K562 (cell line): Measurements from ENCODE around the gene ZNF326. TPM values are rescaled to one million over a fixed set of nuclear protein-coding genes. Genes with fewer than 3 reads are reported as not detected.

Experiments
- ATAC-seq: fragments of 200-7000 bp; cut with Tn5 transposase; 3 replicates; pipeline ENCODE4 v1.9.1; 2020; ENCODE audit warnings: moderate library complexity
- BruUV-seq: library from RNA; stranded (reverse); fragments of 400-500 nt; replicated peaks from 2 replicates; lab custom pipeline; 2021; lab: Mats Ljungman, UMichigan
- CTCF ChIA-PET: fragments of 300-600 bp; formaldehyde crosslinking; extraction: SDS; loops from one replicate; lab custom pipeline; 2021; ENCODE audit warnings: low intra/inter-chr PET ratio; lab: Yijun Ruan, JAX
- POLR2A ChIA-PET: fragments of 300-600, 350-650 bp; sonication (Branson Sonifier 250); formaldehyde crosslinking; extraction: SDS; loops from one replicate; lab custom pipeline; 2021; ENCODE audit warnings: antibody characterized with exemption, inconsistent platforms; lab: Yijun Ruan, JAX
- DNase-seq, 4 experiments: peaks; one replicate each; pipeline versions ENCODE4 v3.0.0 to v3.0.0-alpha.2; 2011 to 2018; ENCODE audit warnings: low spot score in 3 of 4, mixed read lengths in 3 of 4; ENCODE audit errors: extremely low read depth in 1 of 4
- FAIRE-seq: peaks from 2 replicates; lab custom pipeline; 2011; peaks lifted over from hg19 to GRCh38; lab: Jason Lieb, UNC
- H2AFZ ChIP-seq: 2 replicates; pipeline ENCODE4 v1.6.0; 2011; ENCODE audit warnings: low read depth, low read length, control low read depth, inconsistent platforms
- H3K27ac ChIP-seq: fragments of 200-600 bp; 3 replicates; pipeline ENCODE4 v1.8.0; 2011; ENCODE audit warnings: low read depth, mild to moderate bottlenecking, control low read depth, inconsistent platforms, low read length, moderate library complexity, mixed read lengths; ENCODE audit errors: extremely low read depth
- H3K27me3 ChIP-seq, 2 experiments: fragments of 300-600 bp in 1 of 2; 2 replicates in 1 of 2; 3 replicates in 1 of 2; pipeline versions ENCODE4 v1.6.0 to v1.8.0; 2011; ENCODE audit warnings: inconsistent platforms in 2 of 2, low read length in 2 of 2, mild to moderate bottlenecking in 1 of 2, mixed read lengths in 1 of 2, moderate library complexity in 1 of 2; ENCODE audit not compliant: control insufficient read depth in 2 of 2, insufficient read depth in 2 of 2
- H3K36me3 ChIP-seq: fragments of 300-600 bp; 3 replicates; pipeline ENCODE4 v1.8.0; 2011; ENCODE audit warnings: mild to moderate bottlenecking, low read length, inconsistent platforms; ENCODE audit not compliant: control insufficient read depth, insufficient read depth
- H3K4me1 ChIP-seq, 2 experiments: fragments of 200-600 bp in 1 of 2; replicated peaks in 1 of 2; 2 replicates in 1 of 2; 3 replicates in 1 of 2; pipeline versions ENCODE4 v1.5.1 to v1.8.0; 2011; ENCODE audit warnings: inconsistent platforms in 2 of 2, low read length in 2 of 2, mild to moderate bottlenecking in 1 of 2, mixed read lengths in 1 of 2, moderate library complexity in 1 of 2; ENCODE audit not compliant: control insufficient read depth in 2 of 2, insufficient read depth in 2 of 2
- H3K4me2 ChIP-seq: 2 replicates; pipeline ENCODE4 v1.6.1; 2011; ENCODE audit warnings: low read length, control low read depth, inconsistent platforms, mixed read lengths; ENCODE audit not compliant: insufficient read depth
- H3K4me3 ChIP-seq: fragments of 200-600 bp; sonication (generic), shearing (Covaris generic); 2 replicates; pipeline ENCODE4 v1.5.1; 2016; ENCODE audit warnings: control low read depth, inconsistent platforms
- H3K79me2 ChIP-seq: fragments of 200-600 bp; 3 replicates; pipeline ENCODE4 v1.8.0; 2011; ENCODE audit warnings: low read length, inconsistent platforms; ENCODE audit not compliant: control insufficient read depth, insufficient read depth
- H3K9ac ChIP-seq, 2 experiments: 2 replicates each; pipeline versions ENCODE4 v1.6.0 to v1.6.1; 2011; ENCODE audit warnings: low read depth in 2 of 2, low read length in 2 of 2, control low read depth in 1 of 2, inconsistent platforms in 1 of 2, mild to moderate bottlenecking in 1 of 2, mixed read lengths in 1 of 2; ENCODE audit not compliant: insufficient read depth in 1 of 2
- H3K9me1 ChIP-seq: one replicate; pipeline ENCODE4 v1.6.0; 2011; ENCODE audit warnings: inconsistent platforms, mild to moderate bottlenecking, low read length, moderate library complexity; ENCODE audit not compliant: control insufficient read depth, insufficient read depth
- H3K9me3 ChIP-seq: replicated peaks from 2 replicates; pipeline ENCODE4 v1.5.1; 2011; ENCODE audit warnings: low read depth, low read length, inconsistent platforms; ENCODE audit not compliant: control insufficient read depth, insufficient read depth
- H4K20me1 ChIP-seq: replicated peaks from 2 replicates; pipeline ENCODE4 v1.6.1; 2011; ENCODE audit warnings: low read length, inconsistent platforms, mixed read lengths; ENCODE audit not compliant: control insufficient read depth, insufficient read depth
- ADNP ChIP-seq: fragments of 200-800 bp; sonication (Bioruptor generic); IDR thresholded peaks from 2 replicates; pipeline ENCODE4 v1.6.1; 2016; ENCODE audit warnings: missing genetic modification characterization, missing compliant biosample characterization
- ATF7 ChIP-seq: fragments of 450-650 bp; IDR thresholded peaks from 2 replicates; pipeline ENCODE4 v1.7.1; 2014; ENCODE audit warnings: mild to moderate bottlenecking, moderate library complexity
- BRD9 ChIP-seq: fragments of 450-650 bp; IDR thresholded peaks from 2 replicates; pipeline ENCODE4 v1.6.1; 2018; ENCODE audit warnings: low read depth; ENCODE audit not compliant: partially characterized antibody
- CBFA2T3 ChIP-seq: fragments of 450-650 bp; IDR thresholded peaks from 2 replicates; pipeline ENCODE4 v1.6.1; 2017
- CEBPG ChIP-seq, 3 experiments: fragments of 200-800 bp in 1 of 3; sonication (Bioruptor generic) in 1 of 3; sonication (generic) in 1 of 3; formaldehyde crosslinking in 1 of 3; IDR thresholded peaks in 2 of 3; conservative IDR thresholded peaks in 1 of 3; 2 replicates each; pipeline versions ENCODE4 v1.6.1 to v1.8.0; 2016 to 2022; ENCODE audit warnings: missing compliant biosample characterization in 2 of 3, missing genetic modification characterization in 2 of 3, mild to moderate bottlenecking in 1 of 3, missing genetic modification reagents in 1 of 3
- COPS2 ChIP-seq: fragments of 450-650 bp; conservative IDR thresholded peaks from 2 replicates; pipeline ENCODE4 v1.6.1; 2016; ENCODE audit warnings: mild to moderate bottlenecking, moderate library complexity
- EP300 ChIP-seq: IDR thresholded peaks from 2 replicates; pipeline ENCODE4 v1.6.1; 2012; ENCODE audit warnings: low read length, improper control_type of control experiment
- ETV1 ChIP-seq: fragments of 450-650 bp; conservative IDR thresholded peaks from 2 replicates; pipeline ENCODE4 v1.6.1; 2016; ENCODE audit warnings: missing genetic modification characterization, control low read depth, low read depth, missing compliant biosample characterization
- HDAC1 ChIP-seq, 2 experiments: fragments of 450-650 bp; IDR thresholded peaks; 2 replicates each; pipeline ENCODE4 v1.6.1; 2016 to 2017; ENCODE audit warnings: inconsistent platforms in 1 of 2, mild to moderate bottlenecking in 1 of 2, moderate library complexity in 1 of 2
- NCOA4 ChIP-seq: fragments of 450-650 bp; IDR thresholded peaks from 2 replicates; pipeline ENCODE4 v1.6.1; 2018; ENCODE audit warnings: mild to moderate bottlenecking; ENCODE audit not compliant: partially characterized antibody
- NR2F6 ChIP-seq: fragments of 450-650 bp; formaldehyde crosslinking; IDR thresholded peaks from 2 replicates; pipeline ENCODE4 v1.4.0; 2020; ENCODE audit warnings: mild to moderate bottlenecking
- PML ChIP-seq: IDR thresholded peaks from 2 replicates; pipeline ENCODE4 v1.6.1; 2012; ENCODE audit warnings: low read length, inconsistent platforms
- RCOR1 ChIP-seq, 2 experiments: IDR thresholded peaks; 2 replicates each; pipeline ENCODE4 v1.6.1; 2012; ENCODE audit warnings: low read depth in 2 of 2, low read length in 2 of 2, borderline replicate concordance in 1 of 2, improper control_type of control experiment in 1 of 2
- SMARCA4 ChIP-seq: fragments of 450-650 bp; IDR thresholded peaks from 2 replicates; pipeline ENCODE4 v1.6.1; 2016
- SP2 ChIP-seq: IDR thresholded peaks from 2 replicates; pipeline ENCODE4 v1.6.1; 2011; ENCODE audit warnings: mild to moderate bottlenecking, low read depth, low read length, moderate library complexity; ENCODE audit not compliant: poor library complexity, severe bottlenecking; ENCODE audit errors: extremely low read depth
- SPI1 ChIP-seq: IDR thresholded peaks from 2 replicates; pipeline ENCODE4 v1.6.1; 2011; ENCODE audit warnings: low read depth, low read length, control low read depth, borderline replicate concordance
- TBL1XR1 ChIP-seq, 2 experiments: IDR thresholded peaks; 2 replicates each; pipeline ENCODE4 v1.6.1; 2012; ENCODE audit warnings: improper control_type of control experiment in 2 of 2, low read length in 2 of 2, mild to moderate bottlenecking in 1 of 2
- ZBED1 ChIP-seq: IDR thresholded peaks from 2 replicates; pipeline ENCODE4 v1.6.1; 2014
- ZNF764 ChIP-seq: fragments of 250-450 bp; sonication (Bioruptor Pico); IDR thresholded peaks from 2 replicates; pipeline ENCODE4 v1.4.0; 2020; ENCODE audit warnings: low read depth, mild to moderate bottlenecking, moderate library complexity
- ZNF79 ChIP-seq: fragments of 250-450 bp; sonication (Bioruptor Pico); IDR thresholded peaks from 2 replicates; pipeline ENCODE4 v1.4.0; 2020; ENCODE audit warnings: low read depth, mild to moderate bottlenecking, moderate library complexity
- WGBS: fragments of 100-300 bp; shearing (Covaris generic); methylation state at CpG from one replicate; pipeline ENCODE4 v1.1.6; 2016; ENCODE audit warnings: low coverage, mixed read lengths; ENCODE audit not compliant: insufficient coverage; ENCODE audit errors: missing lambda C conversion rate; 5-methylcytosine and 5-hydroxymethylcytosine counted together
- in situ Hi-C: fragments of 300-500 bp; cut with MboI; formaldehyde crosslinking; loops from 4 replicates; pipeline ENCODE4 v1.15.0; 2018; ENCODE audit warnings: inconsistent platforms, mixed read lengths
- intact Hi-C: fragments of 100-400 bp; cut with micrococcal nuclease; formaldehyde crosslinking; loops from 2 replicates; pipeline ENCODE4 v1.14.2; 2022
- polyA plus RNA-seq, 8 experiments: library from polyadenylated mRNA; depleted of rRNA in 4 of 8; stranded (reverse) in 5 of 8; unstranded in 3 of 8; fragments of >200 nt; fragmentation: Nextera tagmentation in 2 of 8; fragmentation: Illumina TruSeq in 1 of 8; extraction: Ambion mirVana in 2 of 8; extraction: Trizol in 1 of 8; gene quantifications; 2 replicates each; pipeline versions ENCODE4 v1.2.1 to v1.2.3, GENCODE V29; 2011 to 2014; ENCODE audit warnings: inconsistent platforms in 1 of 8, missing spikeins in 1 of 8
- total RNA-seq, 7 experiments: library from RNA; depleted of rRNA in 6 of 7; stranded (reverse); fragments of >200 nt in 6 of 7; fragmentation: Illumina TruSeq in 2 of 7; extraction: Trizol in 2 of 7; gene quantifications; 2 replicates each; pipeline versions ENCODE4 v1.2.1 to v1.2.3, GENCODE V29; 2011 to 2021; ENCODE audit warnings: low replicate concordance in 1 of 7
- TF ChIP-seq, protein P1 (sequence below): fragments of 450-650 bp; formaldehyde crosslinking; IDR thresholded peaks from 2 replicates; pipeline ENCODE4 v1.4.0; 2022; ENCODE audit warnings: mild to moderate bottlenecking, moderate library complexity
- TF ChIP-seq, protein P2 (sequence below): fragments of 450-650 bp; IDR thresholded peaks from 2 replicates; pipeline ENCODE4 v1.6.1; 2016

The ZNF326 gene
- total and polyA plus RNA-seq, 9 of the 15 experiments (the other 6 are each of a cell fraction or from before 2014, with no cell fraction given): 7.2 to 33.2 (median 20.1) TPM

DNA sequence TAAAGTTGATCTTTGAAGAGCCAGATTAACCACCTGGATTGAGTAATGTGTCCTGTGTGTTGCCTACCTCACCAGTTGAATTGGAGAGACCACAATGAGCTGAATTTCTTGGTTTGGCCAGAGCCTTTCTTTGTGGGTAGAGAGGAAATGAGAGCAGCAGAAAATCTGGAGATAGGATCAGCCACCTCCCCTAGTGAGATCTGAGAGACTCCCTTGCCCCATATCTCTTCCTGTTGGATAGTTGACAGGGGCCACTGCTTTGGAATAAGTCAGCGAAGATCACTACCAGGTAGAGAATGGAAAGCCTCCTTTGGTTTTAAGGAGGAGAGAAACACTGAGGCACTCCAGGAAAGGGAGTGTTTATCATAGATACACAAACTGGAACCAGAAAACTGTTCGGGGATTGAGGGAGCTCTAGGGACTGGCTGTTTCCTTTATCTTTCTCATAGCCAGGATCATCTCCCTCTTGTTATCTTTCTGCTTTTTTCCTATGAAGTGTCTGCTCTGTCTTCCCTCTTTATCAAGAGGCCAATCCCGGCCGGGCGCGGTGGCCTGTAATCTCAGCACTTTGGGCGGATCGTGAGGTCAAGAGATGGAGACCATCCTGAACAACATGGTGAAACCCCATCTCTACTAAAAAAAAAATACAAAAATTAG lies 21.3 kb upstream of the ZNF326 start:
- CTCF ChIA-PET: no interaction called here
- FAIRE-seq: peak; percentile 32
- TF ChIP-seq SMARCA4: peak; percentile 53; the same call in 1 of the 2 replicates
- peak; percentile 70 for TF ChIP-seq ETV1 (tag)
- no peak for TF ChIP-seq NR2F6 (CRISPR knock-in tag)
- no peak for TF ChIP-seq ZNF764 (CRISPR knock-in tag)
- 0 out of 4 replicates have a peak, but pooled peaks of 1 of the 2 experiments have one; percentile 15 for TF ChIP-seq HDAC1 (IDR thresholded peaks at IDR 0.05)
- TF ChIP-seq SPI1: peak; percentile 30; the same call in 1 of the 2 replicates
- peak; percentile 48; the same call in 1 of the 2 replicates for TF ChIP-seq EP300
- TF ChIP-seq SP2: no peak
- TF ChIP-seq, protein P1, sequence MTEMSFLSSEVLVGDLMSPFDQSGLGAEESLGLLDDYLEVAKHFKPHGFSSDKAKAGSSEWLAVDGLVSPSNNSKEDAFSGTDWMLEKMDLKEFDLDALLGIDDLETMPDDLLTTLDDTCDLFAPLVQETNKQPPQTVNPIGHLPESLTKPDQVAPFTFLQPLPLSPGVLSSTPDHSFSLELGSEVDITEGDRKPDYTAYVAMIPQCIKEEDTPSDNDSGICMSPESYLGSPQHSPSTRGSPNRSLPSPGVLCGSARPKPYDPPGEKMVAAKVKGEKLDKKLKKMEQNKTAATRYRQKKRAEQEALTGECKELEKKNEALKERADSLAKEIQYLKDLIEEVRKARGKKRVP: no peak
- TF ChIP-seq RCOR1 (IDR thresholded peaks at IDR 0.05; ENCODE audit: borderline replicate concordance in 1 of 2, low read depth in 2 of 2, low read length in 2 of 2): peak in 1 of 2 experiments; percentile 63; a peak in 1 of 4 replicates
- peak; percentile 42 for TF ChIP-seq CBFA2T3
- TF ChIP-seq ZBED1: no peak
- 0 out of 2 replicates have a peak, but pooled peaks have one; percentile 24 for TF ChIP-seq ADNP (tag)
- no peak for TF ChIP-seq COPS2
- TF ChIP-seq TBL1XR1 (IDR thresholded peaks at IDR 0.05; ENCODE audit: low read length in 2 of 2): no peak
- TF ChIP-seq BRD9: no peak
- no peak for TF ChIP-seq ZNF79 (CRISPR knock-in tag)
- peak; percentile 42; the same call in 1 of the 2 replicates for TF ChIP-seq ATF7
- TF ChIP-seq PML: no peak
- TF ChIP-seq, protein P2, sequence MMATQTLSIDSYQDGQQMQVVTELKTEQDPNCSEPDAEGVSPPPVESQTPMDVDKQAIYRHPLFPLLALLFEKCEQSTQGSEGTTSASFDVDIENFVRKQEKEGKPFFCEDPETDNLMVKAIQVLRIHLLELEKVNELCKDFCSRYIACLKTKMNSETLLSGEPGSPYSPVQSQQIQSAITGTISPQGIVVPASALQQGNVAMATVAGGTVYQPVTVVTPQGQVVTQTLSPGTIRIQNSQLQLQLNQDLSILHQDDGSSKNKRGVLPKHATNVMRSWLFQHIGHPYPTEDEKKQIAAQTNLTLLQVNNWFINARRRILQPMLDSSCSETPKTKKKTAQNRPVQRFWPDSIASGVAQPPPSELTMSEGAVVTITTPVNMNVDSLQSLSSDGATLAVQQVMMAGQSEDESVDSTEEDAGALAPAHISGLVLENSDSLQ: peak; percentile 31
- no peak for TF ChIP-seq NCOA4
- TF ChIP-seq CEBPG (CRISPR knock-in tag; IDR thresholded peaks at IDR 0.05): no peak
- TF ChIP-seq CEBPG (tag; conservative IDR thresholded peaks at IDR 0.05 in 1 of 2, IDR thresholded peaks at IDR 0.05 in 1 of 2): peak; percentile 38 to 58; a peak in 2 of 4 replicates

More for the DNA sequence above, 21.3 kb upstream of the ZNF326 start:
- Histone ChIP-seq H3K9me3 (no peaks in the 10 kb centered on the region), H3K4me1 (peaks cover 4 to 43% of the 10 kb centered on the region in 2 experiments; a peak in 4 of 5 replicates), H3K79me2 (no peaks in the 10 kb centered on the region), H3K4me2 (peak overlapping the region; percentile 26; the same call in 1 of the 2 replicates), H2AFZ (peak overlapping the region; percentile 46; the same call in 1 of the 2 replicates), H4K20me1 (no peaks in the 10 kb centered on the region), H3K27me3 (no peaks in the 10 kb centered on the region), H3K36me3 (no peaks in the 10 kb centered on the region), H3K4me3 (no peak overlapping the region), H3K9me1 (no peaks in the 10 kb centered on the region), H3K27ac (no peak overlapping the region; the same call in 2 of the 3 replicates), H3K9ac (0 out of 4 replicates have a peak overlapping the region, but pooled peaks of 1 of the 2 experiments have one; percentile 2)
- DNase-seq (peak in 2 of 4 experiments; percentile 56 to 59), ATAC-seq (peak; percentile 66)
- POLR2A ChIA-PET: interaction anchor here (0.7 to 1.2 kb wide), 2 partner anchors 9 to 18 kb away, joined by 3 to 4 read pairs; no protein-coding TSS in a partner anchor
- no TSS peak for BruUV-seq
- WGBS: under 1% methylated on average over 8 of the region's 8 CpGs
- in situ Hi-C loops (no loop called here), intact Hi-C loops (no loop called here)
